Upper lobe of left lung (tissue), 6 donors: Measurements from ENCODE around the gene ANKFN1. TPM values are rescaled to one million over a fixed set of nuclear protein-coding genes. Genes with fewer than 3 reads are reported as not detected.

ENCODE experiments used
- ATAC-seq, 2 donors: fragments of 200-7000 bp; cut with Tn5 transposase; one replicate each; pipeline ENCODE4 v1.9.1; 2022; ENCODE audit warnings: mild to moderate bottlenecking in 2 of 2, moderate library complexity in 2 of 2; ENCODE audit not compliant: low FRiP score in 2 of 2
- DNase-seq, 2 donors: peaks; one replicate each; pipeline ENCODE4 v3.0.0-alpha.2; 2019 to 2020
- H3K27ac ChIP-seq, 4 donors: fragments of 200-600 bp; sonication (generic); one replicate each; pipeline ENCODE4 v1.5.1; 2016 to 2019
- H3K27me3 ChIP-seq, 4 donors: fragments of 200-600 bp; sonication (generic); one replicate each; pipeline ENCODE4 v1.5.1; 2017 to 2019
- H3K36me3 ChIP-seq, 4 donors: fragments of 200-600 bp; sonication (generic); one replicate each; pipeline ENCODE4 v1.5.1; 2016 to 2019
- H3K4me1 ChIP-seq, 4 donors: fragments of 200-600 bp; sonication (generic); one replicate each; pipeline ENCODE4 v1.5.1; 2018 to 2019
- H3K4me3 ChIP-seq, 4 donors: fragments of 200-600 bp; sonication (generic); one replicate each; pipeline ENCODE4 v1.5.1; 2017 to 2019; ENCODE audit warnings: mild to moderate bottlenecking in 2 of 4, moderate library complexity in 1 of 4
- H3K9me3 ChIP-seq, 4 donors: fragments of 200-600 bp; sonication (generic); one replicate each; pipeline ENCODE4 v1.5.1; 2018 to 2019
- EP300 ChIP-seq, 4 donors: sonication (generic); formaldehyde crosslinking; IDR thresholded peaks; one replicate each; pipeline ENCODE4 v1.5.1; 2017; ENCODE audit warnings: antibody characterized with exemption in 4 of 4, control low read depth in 2 of 4
- POLR2A ChIP-seq, 4 donors: fragments of 450-650 bp; IDR thresholded peaks; one replicate each; pipeline ENCODE4 v1.5.1; 2016 to 2017; ENCODE audit warnings: antibody characterized with exemption in 4 of 4, mild to moderate bottlenecking in 2 of 4
- POLR2AphosphoS5 ChIP-seq, 2 donors: sonication (generic); formaldehyde crosslinking; IDR thresholded peaks; one replicate each; pipeline ENCODE4 v1.5.1; 2017; ENCODE audit warnings: antibody characterized with exemption in 2 of 2
- WGBS, 2 donors: methylation state at CpG; one replicate each; pipeline ENCODE4 v1.1.5; 2017 to 2018; 5-methylcytosine and 5-hydroxymethylcytosine counted together
- total RNA-seq, 6 donors: library from RNA; depleted of rRNA in 4 of 6; stranded (reverse); fragments of >200 nt in 4 of 6; gene quantifications; one replicate each; pipeline versions ENCODE4 v1.1.0 to v1.2.1, GENCODE V29; 2016 to 2021
- TF ChIP-seq, protein P1 (sequence below), 6 experiments: fragments of 450-650 bp in 4 of 6; fragments of 200-600 bp in 2 of 6; sonication (generic) in 2 of 6; IDR thresholded peaks; one replicate each; pipeline ENCODE4 v1.5.1; 2016 to 2019; ENCODE audit warnings: antibody characterized with exemption in 6 of 6
- donor health status: DM: no; HTN: no; CAD: no; lungs with moderate emphysema.
- donor health status: DM: no; HTN: yes; CAD: no; lungs with severe emphysema.

The ANKFN1 gene
- total RNA-seq, 6 donors from 2014 or later: 0.55 to 14.4 (median 2.6) TPM

DNA sequence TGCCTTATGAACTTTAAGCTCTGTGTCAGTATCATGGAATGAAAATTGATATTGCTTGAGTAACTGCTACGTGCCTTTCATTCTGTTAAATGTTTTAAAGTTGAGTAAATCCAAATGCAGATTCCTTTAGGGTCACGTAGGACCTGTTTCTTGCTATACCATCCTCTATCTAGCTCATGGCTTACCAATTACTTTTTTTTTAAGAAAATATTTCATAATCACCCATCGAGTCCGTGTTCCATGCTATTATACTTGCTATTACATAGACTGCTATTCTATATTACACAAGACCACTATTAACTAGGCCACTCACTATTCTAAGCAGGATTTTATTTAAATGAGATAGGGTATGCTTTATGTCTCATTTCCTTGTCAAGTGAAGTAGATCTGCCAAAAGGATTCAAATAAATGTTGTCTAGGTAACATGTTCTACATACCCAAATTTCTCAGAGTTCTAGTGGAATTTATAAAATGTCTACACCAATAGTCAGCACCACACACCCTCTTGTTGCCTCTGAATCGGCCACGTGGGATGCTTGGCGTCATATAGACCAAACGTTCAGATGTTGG lies 11.9 kb downstream of the ANKFN1 start:
- ATAC-seq: no peak
- WGBS, 2 donors: 84 to 91% methylated on average over 8 of the region's 8 CpGs

DNA sequence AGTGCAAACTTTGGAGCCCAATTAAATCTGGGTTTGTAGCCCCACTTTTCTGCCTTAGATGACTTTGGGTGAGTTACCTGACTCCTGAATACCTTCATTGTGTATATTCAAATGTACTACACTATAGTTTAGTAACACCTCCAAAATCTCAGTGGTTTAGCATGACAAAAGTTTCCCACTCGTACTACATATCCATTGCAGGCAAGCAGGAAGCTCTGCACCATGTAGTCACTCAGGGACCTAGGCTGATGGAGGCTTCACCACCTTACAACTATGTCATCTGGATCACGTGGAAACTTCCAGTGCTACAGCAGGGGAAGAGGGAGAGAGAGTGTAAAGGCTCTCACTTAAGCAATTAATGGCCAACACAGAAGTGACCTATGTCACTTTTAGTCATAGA lies 14.2 kb downstream of the ANKFN1 start:
- H3K27ac ChIP-seq: no peak overlapping the region
- WGBS, 2 donors: 74 to 90% methylated on average over 2 of the region's 2 CpGs

More for the DNA sequence above, 11.9 kb downstream of the ANKFN1 start:
- no peak overlapping the region for H3K4me3 ChIP-seq
- H3K9me3 ChIP-seq: no peaks in the 10 kb centered on the region
- H3K36me3 ChIP-seq: no peaks in the 10 kb centered on the region
- no peaks in the 10 kb centered on the region for H3K4me1 ChIP-seq
- TF ChIP-seq, protein P1, sequence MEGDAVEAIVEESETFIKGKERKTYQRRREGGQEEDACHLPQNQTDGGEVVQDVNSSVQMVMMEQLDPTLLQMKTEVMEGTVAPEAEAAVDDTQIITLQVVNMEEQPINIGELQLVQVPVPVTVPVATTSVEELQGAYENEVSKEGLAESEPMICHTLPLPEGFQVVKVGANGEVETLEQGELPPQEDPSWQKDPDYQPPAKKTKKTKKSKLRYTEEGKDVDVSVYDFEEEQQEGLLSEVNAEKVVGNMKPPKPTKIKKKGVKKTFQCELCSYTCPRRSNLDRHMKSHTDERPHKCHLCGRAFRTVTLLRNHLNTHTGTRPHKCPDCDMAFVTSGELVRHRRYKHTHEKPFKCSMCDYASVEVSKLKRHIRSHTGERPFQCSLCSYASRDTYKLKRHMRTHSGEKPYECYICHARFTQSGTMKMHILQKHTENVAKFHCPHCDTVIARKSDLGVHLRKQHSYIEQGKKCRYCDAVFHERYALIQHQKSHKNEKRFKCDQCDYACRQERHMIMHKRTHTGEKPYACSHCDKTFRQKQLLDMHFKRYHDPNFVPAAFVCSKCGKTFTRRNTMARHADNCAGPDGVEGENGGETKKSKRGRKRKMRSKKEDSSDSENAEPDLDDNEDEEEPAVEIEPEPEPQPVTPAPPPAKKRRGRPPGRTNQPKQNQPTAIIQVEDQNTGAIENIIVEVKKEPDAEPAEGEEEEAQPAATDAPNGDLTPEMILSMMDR (IDR thresholded peaks at IDR 0.05): no peak
- TF ChIP-seq POLR2AphosphoS5 (IDR thresholded peaks at IDR 0.05): no peak
- TF ChIP-seq POLR2A (IDR thresholded peaks at IDR 0.05): no peak
- TF ChIP-seq EP300 (IDR thresholded peaks at IDR 0.05): no peak
- no peaks in the 10 kb centered on the region for H3K27me3 ChIP-seq
- no peak for DNase-seq
- H3K27ac ChIP-seq: no peak overlapping the region

DNA sequence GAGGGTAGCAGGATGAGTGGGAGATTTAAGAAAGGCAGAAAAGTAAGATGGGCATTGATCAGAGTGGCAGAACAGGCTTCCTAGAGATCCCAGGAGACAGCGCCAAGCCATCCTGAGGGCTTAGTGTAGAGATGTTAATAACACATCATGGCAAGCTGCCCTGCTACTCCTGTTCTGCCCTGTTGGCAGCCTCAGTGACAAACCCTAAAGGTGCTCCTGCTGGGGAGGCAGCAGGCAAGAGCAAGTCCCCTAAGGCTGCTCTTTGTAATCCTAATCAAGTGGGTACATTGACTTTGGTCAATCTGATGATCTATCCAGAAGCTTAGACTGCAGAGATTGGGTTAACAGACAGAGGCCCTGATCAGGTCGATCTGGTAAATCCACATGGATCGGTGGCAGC lies 16.3 kb downstream of the ANKFN1 start:
- no peak for ATAC-seq
- H3K27me3 ChIP-seq: no peaks in the 10 kb centered on the region
- H3K9me3 ChIP-seq: no peaks in the 10 kb centered on the region
- DNase-seq: no peak
- no peaks in the 10 kb centered on the region for H3K4me1 ChIP-seq
- no peak overlapping the region for H3K4me3 ChIP-seq
- TF ChIP-seq POLR2AphosphoS5 (IDR thresholded peaks at IDR 0.05) (no peak), EP300 (IDR thresholded peaks at IDR 0.05) (no peak), POLR2A (IDR thresholded peaks at IDR 0.05) (no peak)
- TF ChIP-seq, protein P1 (IDR thresholded peaks at IDR 0.05): no peak
- no peak overlapping the region for H3K27ac ChIP-seq
- no peaks in the 10 kb centered on the region for H3K36me3 ChIP-seq
- WGBS, 2 donors: 98 to 100% methylated on average over 3 of the region's 3 CpGs

More for the DNA sequence above, 14.2 kb downstream of the ANKFN1 start:
- Histone ChIP-seq H3K9me3 (no peaks in the 10 kb centered on the region), H3K36me3 (no peaks in the 10 kb centered on the region), H3K4me3 (no peak overlapping the region), H3K27me3 (no peaks in the 10 kb centered on the region), H3K4me1 (no peaks in the 10 kb centered on the region)
- ATAC-seq (no peak), DNase-seq (no peak)
- TF ChIP-seq, protein P1 (IDR thresholded peaks at IDR 0.05): no peak
- TF ChIP-seq POLR2AphosphoS5 (IDR thresholded peaks at IDR 0.05) (no peak), EP300 (IDR thresholded peaks at IDR 0.05) (no peak), POLR2A (IDR thresholded peaks at IDR 0.05) (no peak)

DNA sequence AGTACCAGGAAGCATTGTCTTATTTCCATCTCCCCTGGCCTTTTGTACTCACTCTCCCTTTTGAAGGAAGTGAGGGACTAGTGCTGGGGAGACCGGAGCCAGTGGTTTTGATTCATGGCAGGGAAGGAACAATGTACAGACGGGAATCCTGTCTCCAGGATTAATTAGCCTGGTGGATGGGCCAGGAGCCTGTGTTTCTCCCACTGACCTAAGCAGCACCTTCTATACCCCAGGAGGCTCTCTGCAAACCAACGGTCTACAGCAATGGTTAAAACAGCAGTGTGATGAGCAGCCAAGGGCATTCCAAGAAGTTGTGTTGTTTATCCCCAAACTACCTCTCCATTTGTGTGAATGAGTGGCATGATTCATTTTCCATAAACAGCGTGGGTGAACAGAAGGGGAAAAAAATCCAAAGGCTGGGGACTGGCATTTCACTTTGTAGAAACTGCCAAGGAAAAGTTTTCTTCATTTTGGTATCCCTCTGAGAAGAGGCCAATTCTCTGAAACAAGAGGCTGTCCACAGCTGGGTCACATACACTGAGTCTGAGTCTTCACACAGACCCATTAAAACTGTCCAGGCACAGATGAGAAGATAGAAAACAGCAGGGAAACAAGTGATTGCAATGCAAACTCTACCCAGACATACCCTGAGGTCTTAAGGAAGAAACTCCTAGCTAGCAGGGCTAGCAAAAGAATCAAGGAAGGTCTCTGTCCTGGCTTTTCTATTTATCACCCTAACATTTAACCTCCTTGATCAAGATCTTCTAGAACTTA lies 18.1 kb downstream of the ANKFN1 start:
- Histone ChIP-seq H3K4me3 (no peak overlapping the region), H3K4me1 (no peaks in the 10 kb centered on the region), H3K9me3 (no peaks in the 10 kb centered on the region), H3K27ac (no peak overlapping the region), H3K27me3 (no peaks in the 10 kb centered on the region), H3K36me3 (no peaks in the 10 kb centered on the region)
- WGBS, 2 donors: 64 to 79% methylated on average over 4 of the region's 4 CpGs
- no peak for ATAC-seq
- TF ChIP-seq POLR2A (IDR thresholded peaks at IDR 0.05): no peak
- TF ChIP-seq POLR2AphosphoS5 (IDR thresholded peaks at IDR 0.05): no peak
- TF ChIP-seq, protein P1 (IDR thresholded peaks at IDR 0.05): no peak
- TF ChIP-seq EP300 (IDR thresholded peaks at IDR 0.05): no peak
- DNase-seq: no peak
